Uterine smooth muscle cell (primary cell): Measurements from ENCODE around the gene MAMLD1. TPM values are rescaled to one million over a fixed set of nuclear protein-coding genes. Genes with fewer than 3 reads are reported as not detected.

Experiments used
- total RNA-seq: library from RNA; depleted of rRNA; stranded (reverse); fragments of >200 nt; gene quantifications from 2 replicates; pipeline ENCODE4 v1.2.3, GENCODE V29; 2014

The MAMLD1 gene, protein sequence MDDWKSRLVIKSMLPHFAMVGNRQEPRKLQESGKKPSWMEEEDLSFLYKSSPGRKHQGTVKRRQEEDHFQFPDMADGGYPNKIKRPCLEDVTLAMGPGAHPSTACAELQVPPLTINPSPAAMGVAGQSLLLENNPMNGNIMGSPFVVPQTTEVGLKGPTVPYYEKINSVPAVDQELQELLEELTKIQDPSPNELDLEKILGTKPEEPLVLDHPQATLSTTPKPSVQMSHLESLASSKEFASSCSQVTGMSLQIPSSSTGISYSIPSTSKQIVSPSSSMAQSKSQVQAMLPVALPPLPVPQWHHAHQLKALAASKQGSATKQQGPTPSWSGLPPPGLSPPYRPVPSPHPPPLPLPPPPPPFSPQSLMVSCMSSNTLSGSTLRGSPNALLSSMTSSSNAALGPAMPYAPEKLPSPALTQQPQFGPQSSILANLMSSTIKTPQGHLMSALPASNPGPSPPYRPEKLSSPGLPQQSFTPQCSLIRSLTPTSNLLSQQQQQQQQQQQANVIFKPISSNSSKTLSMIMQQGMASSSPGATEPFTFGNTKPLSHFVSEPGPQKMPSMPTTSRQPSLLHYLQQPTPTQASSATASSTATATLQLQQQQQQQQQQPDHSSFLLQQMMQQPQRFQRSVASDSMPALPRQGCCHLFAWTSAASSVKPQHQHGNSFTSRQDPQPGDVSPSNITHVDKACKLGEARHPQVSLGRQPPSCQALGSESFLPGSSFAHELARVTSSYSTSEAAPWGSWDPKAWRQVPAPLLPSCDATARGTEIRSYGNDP
- total RNA-seq: 0.25 and 0.44 TPM in 2 replicates

DNA sequence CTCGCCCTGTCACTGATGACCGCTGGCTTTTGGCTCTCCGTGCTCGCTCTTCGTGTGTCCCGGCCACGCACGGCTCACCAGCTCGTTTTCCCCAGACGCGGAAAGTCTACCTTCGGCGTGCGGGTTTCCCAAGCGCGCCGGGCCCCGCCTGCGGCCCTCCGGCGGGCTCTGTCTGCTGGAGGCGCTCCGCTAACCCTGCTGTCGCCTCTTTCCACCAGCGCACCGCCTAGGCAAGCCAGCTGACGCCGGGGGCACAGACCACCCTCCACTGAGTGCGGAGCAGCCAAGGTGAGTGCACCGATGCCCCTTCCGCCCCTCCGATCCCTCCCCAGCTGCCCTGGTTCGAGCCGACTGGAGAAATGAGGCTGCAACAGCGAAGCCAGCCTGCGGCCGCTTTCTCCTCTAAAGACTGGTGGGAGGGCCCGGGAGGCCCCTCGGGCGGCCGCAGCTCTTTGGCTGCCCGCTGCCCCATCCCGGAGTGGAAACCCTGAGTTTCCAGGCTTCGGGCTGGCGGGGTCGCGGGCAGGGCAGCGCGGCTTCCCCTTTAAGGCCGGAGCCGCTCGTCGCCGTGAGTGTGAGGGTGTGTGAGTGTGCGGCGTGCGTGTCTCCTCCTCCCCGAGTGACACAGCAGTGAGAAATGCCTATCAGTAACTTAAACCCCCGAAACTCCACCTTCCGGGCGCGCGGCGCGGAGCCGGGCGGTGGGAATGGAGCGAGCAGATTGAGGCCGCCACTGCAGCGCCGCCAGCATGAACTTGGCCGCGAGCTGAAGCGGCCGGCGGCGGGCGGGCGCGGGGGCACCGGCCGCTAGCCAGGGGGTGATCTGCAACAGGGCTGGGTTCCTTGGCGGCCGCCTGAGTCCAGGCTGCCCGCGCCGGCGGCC, at the start of gene MAMLD1:
Gene MAMLD1 (plus strand): TSS at position 719 of the 883 bp plus-strand sequence. CDS start 82,200 bp downstream, outside the sequence.

Other genes starting within 250 kb of the MAMLD1 start
- 10.1 and 11.5 TPM in 2 replicates for gene MTM1, start 205.3 kb downstream of the MAMLD1 start, total RNA-seq